LNCaP clone FGC (cell line): Measurements from ENCODE around the gene SORCS2.

Experiments used
- DNase-seq: peaks from one replicate; pipeline ENCODE4 v3.0.0-alpha.2; 2011; ENCODE audit warnings: low read depth
- H3K4me3 ChIP-seq: 2 replicates; pipeline ENCODE4 v1.5.1; 2011; ENCODE audit warnings: mild to moderate bottlenecking, low read depth, low read length, control low read depth
- TF ChIP-seq, protein P1 (sequence below): IDR thresholded peaks from 2 replicates; pipeline ENCODE4 v1.5.1; 2012; ENCODE audit warnings: mild to moderate bottlenecking; ENCODE audit not compliant: control insufficient read depth, insufficient read depth; ENCODE audit errors: extremely low read depth

The SORCS2 gene

DNA sequence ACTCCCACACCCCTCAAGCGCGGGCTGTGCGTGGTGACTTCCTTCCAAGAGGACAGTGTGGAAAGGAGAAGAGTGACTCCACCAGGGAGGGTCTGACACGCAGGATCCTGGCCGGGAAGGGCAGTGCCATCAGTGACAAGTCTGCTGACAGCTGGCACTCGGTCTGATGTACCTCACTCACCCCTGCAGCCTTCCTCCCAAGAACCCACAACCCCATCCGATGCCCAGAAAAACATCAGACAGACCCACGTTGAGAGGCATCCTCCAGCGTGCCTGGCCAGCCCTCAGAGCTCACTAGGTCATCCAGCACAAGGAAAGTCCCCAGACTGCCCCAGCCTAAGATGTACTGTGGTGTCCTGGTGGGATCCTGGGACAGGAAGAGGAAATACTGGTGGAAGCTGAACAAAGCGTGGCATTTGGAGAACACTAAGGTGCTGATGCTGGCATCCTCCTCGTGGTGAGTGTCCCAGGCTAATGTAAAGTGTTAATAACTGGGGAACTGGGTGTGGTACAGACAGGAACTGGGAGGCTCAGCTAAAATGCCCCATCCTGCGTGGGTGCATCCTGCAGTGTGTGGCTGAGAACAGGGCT is 442.4 kb downstream of the SORCS2 start:
- H3K4me3 ChIP-seq, result no peak overlapping the region
- TF ChIP-seq, protein P1, sequence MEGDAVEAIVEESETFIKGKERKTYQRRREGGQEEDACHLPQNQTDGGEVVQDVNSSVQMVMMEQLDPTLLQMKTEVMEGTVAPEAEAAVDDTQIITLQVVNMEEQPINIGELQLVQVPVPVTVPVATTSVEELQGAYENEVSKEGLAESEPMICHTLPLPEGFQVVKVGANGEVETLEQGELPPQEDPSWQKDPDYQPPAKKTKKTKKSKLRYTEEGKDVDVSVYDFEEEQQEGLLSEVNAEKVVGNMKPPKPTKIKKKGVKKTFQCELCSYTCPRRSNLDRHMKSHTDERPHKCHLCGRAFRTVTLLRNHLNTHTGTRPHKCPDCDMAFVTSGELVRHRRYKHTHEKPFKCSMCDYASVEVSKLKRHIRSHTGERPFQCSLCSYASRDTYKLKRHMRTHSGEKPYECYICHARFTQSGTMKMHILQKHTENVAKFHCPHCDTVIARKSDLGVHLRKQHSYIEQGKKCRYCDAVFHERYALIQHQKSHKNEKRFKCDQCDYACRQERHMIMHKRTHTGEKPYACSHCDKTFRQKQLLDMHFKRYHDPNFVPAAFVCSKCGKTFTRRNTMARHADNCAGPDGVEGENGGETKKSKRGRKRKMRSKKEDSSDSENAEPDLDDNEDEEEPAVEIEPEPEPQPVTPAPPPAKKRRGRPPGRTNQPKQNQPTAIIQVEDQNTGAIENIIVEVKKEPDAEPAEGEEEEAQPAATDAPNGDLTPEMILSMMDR, result no peak
- no peak for DNase-seq

DNA sequence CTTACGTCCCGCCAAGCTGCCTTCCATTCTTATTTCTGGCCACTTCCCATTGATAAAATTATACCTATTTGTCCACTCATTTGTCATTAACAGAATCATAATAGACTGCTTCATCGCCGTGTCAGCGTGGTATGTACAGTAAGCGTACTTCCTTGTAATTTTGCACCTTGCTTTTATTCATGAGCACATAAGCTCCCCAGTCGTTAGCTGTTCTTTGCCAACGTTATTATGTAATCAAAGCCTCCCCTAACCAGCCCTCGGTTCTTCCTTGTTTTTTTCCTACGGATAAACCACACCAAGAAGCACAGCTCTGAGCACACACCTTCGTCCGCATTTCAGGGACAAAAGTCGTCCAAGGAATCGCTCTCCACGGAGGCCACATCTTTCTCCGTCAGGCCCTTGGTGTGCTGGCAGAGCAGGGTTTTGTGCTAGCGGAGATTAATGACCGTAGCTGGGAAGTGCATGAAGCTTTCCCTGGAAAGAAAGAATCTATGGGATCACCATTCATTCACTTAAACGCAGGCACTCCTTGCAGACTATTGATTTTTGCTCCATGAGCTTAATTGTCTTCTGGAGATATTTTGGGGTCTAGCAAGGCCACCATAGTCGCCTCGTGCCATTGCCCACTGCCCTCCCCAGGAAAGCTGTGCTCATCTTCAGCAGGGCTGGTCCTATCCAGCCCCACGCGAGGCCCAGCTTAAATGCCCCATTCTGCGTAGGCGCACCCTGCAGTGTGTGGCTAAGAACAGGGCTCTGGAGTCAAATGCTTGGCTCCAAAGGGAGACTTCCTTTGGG is 443.3 kb downstream of the SORCS2 start:
- H3K4me3 ChIP-seq, result no peak overlapping the region
- DNase-seq, result no peak
- TF ChIP-seq, protein P1, result no peak

DNA sequence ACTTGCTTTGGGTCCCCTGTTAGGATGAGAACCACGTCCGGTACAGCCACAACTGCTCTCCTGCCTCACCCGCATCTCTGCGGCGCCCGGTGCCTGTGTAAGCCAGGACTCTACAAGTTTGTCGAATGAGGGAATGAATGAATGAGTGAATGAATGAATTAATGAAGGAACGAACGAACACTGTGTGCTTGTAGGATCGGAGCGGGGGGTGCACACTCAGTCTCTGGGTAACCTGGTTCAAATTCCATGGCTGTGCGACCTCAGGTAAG is 443.8 kb downstream of the SORCS2 start:
- DNase-seq, result no peak
- TF ChIP-seq, protein P1, result no peak
- H3K4me3 ChIP-seq, result no peak overlapping the region

DNA sequence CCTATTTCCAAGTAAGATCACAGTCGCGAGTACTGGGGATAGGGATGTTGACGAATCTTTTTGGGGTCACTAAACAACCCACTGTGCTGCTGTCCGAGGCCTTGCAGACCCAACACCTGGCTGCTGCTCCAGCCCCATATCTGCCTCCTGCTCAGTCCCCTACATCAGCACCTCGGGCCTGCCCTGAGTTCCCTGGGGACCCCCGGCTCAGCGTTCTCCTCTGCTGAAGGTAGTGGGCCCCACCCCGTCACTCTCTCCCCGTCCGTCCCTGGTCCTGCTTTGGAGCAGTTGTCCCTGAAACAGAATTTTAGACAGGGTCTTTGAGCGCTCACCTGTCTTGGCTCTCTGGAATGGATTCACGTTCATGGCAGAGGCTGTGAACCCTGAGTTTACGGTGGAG is 444.8 kb downstream of the SORCS2 start:
- TF ChIP-seq, protein P1, result no peak
- no peak for DNase-seq
- no peak overlapping the region for H3K4me3 ChIP-seq

DNA sequence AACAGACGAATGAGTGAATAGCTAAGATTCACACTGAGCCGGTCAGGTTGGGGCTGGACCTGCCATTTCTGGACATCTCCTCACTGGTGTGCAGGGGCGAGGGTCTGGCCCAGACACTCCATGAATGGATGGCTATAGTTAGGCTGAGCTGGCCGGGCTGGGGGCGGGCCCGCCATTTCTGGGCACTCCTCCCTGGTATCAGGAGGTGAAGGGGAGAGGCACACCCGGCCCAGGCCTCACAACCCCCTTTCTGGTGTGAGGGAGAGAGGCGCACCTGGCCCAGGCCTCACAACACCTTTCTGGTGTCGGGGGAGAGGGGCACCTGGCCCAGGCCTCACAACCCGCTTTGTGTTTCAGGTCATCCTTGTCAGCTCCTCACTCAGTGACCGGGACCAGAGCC is 445.6 kb downstream of the SORCS2 start:
- no peak for DNase-seq
- H3K4me3 ChIP-seq, result no peak overlapping the region
- TF ChIP-seq, protein P1, result no peak

DNA sequence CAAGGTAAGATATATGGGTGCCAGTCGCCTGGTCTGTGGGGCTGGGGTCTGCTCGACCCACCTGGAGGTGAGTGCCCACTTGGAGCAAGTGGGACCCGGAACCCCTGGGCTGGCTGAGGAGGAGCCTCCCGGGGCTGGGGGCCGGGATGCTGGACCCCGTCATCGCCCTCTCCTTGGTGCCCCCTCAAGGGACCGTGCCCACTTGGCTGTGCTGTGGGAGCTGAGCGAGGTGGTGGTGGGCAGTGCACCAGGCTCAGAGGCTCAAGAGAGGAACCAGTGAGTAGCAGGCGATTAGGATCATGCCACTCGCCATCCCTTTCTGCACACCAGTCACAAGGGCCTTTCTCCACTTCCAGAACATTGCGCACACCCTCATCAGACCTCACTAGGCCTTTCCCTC is 446.2 kb downstream of the SORCS2 start:
- no peak for DNase-seq
- TF ChIP-seq, protein P1, result no peak
- H3K4me3 ChIP-seq, result no peak overlapping the region
